ENCODE data around the gene EDC3.

The EDC3 gene

GRCh38 chr15:74621936-74622335, 73.9 kb downstream of the EDC3 start:
- DNase-seq, result no peak

GRCh38 chr15:74621546-74621920, 74.3 kb downstream of the EDC3 start:
- no peak for DNase-seq

- DNase-seq, result peak; percentile 24
Observed at GRCh38 chr15:74620636-74621545, 74.9 kb downstream of the EDC3 start.

GRCh38 chr15:74619916-74620635, 75.7 kb downstream of the EDC3 start:
- DNase-seq, result no peak

GRCh38 chr15:74618841-74619596, 76.8 kb downstream of the EDC3 start:
- no peak for DNase-seq

GRCh38 chr15:74616996-74617395, 78.8 kb downstream of the EDC3 start:
- DNase-seq, result no peak

- DNase-seq, result peak; percentile 54
Observed at GRCh38 chr15:74616366-74616939, 79.4 kb downstream of the EDC3 start.

- DNase-seq, result peak; percentile 85
Observed at GRCh38 chr15:74615508-74616365, 80.1 kb downstream of the EDC3 start, which contains the start of gene CLK3. Gene CLK3 (plus strand): TSS chr15:74615836. CDS start chr15:74619197, 3,361 bp downstream.

GRCh38 chr15:74614744-74615507, 80.9 kb downstream of the EDC3 start:
- no peak for DNase-seq

GRCh38 chr15:74613953-74614743, 81.7 kb downstream of the EDC3 start:
- no peak for DNase-seq

GRCh38 chr15:74613089-74613952, 82.5 kb downstream of the EDC3 start:
- no peak for DNase-seq

GRCh38 chr15:74612677-74613076, 83.1 kb downstream of the EDC3 start:
- no peak for DNase-seq

GRCh38 chr15:74611834-74612233, 84.0 kb downstream of the EDC3 start:
- no peak for DNase-seq

- no peak for DNase-seq
Observed at GRCh38 chr15:74611341-74611740, 84.5 kb downstream of the EDC3 start.

GRCh38 chr15:74610302-74610951, 85.4 kb downstream of the EDC3 start:
- DNase-seq, result no peak

- no peak for DNase-seq
Observed at GRCh38 chr15:74609938-74610301, 85.9 kb downstream of the EDC3 start.

GRCh38 chr15:74608786-74609185, 87.0 kb downstream of the EDC3 start:
- no peak for DNase-seq

GRCh38 chr15:74605795-74606150, 90.1 kb downstream of the EDC3 start:
- DNase-seq, result no peak
